ENCODE data around the gene ADH7.

Gene ADH7

DNA sequence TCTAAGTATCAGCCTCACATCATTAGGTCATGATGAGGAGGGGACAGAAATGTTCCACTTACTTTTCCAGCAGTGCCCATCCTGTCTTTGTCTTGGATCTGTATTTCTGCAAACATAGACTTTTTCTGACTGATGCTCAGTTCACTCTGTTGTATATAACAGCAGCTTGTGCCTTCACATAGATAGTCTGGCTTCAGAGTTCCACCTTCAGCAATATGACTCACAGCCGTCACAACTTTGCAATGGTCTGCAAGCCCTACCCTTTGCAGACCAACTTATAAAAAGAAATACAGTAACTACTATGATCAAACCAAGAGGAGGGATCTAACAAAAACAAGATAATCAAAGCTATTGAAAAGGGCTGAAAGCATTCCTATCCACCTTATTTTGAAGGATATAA lies at the start of gene ADH7:
Gene ADH7 (minus strand): TSS at position 189 of the 400 bp plus-strand sequence. CDS start 109 bp downstream, at position 80.
- TF ChIP-seq, protein P1, sequence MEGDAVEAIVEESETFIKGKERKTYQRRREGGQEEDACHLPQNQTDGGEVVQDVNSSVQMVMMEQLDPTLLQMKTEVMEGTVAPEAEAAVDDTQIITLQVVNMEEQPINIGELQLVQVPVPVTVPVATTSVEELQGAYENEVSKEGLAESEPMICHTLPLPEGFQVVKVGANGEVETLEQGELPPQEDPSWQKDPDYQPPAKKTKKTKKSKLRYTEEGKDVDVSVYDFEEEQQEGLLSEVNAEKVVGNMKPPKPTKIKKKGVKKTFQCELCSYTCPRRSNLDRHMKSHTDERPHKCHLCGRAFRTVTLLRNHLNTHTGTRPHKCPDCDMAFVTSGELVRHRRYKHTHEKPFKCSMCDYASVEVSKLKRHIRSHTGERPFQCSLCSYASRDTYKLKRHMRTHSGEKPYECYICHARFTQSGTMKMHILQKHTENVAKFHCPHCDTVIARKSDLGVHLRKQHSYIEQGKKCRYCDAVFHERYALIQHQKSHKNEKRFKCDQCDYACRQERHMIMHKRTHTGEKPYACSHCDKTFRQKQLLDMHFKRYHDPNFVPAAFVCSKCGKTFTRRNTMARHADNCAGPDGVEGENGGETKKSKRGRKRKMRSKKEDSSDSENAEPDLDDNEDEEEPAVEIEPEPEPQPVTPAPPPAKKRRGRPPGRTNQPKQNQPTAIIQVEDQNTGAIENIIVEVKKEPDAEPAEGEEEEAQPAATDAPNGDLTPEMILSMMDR (IDR thresholded peaks at IDR 0.05), result no peak

DNA sequence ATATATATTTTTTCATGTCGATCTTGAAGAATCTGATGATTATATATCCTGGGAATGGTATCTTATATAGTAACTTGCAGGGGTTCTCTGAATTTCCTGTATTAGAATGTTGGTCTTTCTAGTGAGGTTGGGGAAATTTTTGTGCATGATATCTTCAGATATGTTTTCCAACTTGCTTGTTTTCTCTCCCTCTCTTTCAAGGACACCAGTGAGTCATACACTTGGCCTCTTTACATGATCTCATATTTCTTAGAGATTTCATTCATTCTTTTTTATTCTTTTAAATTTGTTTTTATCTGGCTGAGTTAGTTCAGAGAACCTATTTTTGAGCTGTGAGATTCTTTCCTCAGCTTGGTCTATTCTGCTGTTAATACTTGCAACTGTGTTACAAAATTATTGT lies 48.5 kb upstream of the ADH7 start:
- TF ChIP-seq, protein P1 (IDR thresholded peaks at IDR 0.05), result no peak

DNA sequence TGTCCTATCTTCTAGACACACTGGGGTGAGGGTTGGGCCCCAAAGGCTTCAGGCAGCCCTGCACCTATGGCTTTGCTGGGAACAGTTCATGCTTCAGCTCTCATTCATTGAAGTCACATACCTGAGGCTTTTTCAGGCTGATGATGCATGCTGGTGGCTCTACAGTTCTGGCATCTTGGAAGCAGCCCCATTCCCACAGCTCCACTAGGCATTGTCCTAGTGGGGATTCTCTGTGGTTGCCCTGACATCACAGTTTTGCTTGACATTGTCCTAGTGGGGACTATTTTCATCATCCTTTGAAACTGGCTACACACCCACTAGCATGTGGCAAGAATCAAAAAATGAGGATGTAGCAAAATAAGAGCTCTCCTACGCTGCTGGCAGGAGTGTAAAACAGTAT lies 38.0 kb upstream of the ADH7 start:
- TF ChIP-seq, protein P1 (IDR thresholded peaks at IDR 0.05), result no peak

DNA sequence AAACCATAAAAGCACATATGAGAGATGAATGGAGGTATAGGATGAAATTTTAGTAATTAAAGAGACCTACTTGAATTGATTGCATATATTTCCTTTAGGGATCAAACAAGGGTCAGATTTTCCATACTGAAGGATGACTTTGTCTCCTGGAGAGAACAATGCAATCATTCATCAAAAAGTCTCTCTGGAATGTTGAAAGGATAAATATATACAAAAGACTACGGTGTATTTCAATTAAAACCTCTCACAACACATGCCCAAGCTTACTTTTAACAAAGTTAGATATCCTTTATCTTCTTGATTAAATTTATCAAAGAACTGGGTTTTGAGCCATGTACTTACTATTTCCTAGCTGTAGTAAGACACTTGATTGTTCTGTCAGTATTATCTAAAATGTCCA lies 36.8 kb upstream of the ADH7 start:
- TF ChIP-seq, protein P1 (IDR thresholded peaks at IDR 0.05), result no peak

DNA sequence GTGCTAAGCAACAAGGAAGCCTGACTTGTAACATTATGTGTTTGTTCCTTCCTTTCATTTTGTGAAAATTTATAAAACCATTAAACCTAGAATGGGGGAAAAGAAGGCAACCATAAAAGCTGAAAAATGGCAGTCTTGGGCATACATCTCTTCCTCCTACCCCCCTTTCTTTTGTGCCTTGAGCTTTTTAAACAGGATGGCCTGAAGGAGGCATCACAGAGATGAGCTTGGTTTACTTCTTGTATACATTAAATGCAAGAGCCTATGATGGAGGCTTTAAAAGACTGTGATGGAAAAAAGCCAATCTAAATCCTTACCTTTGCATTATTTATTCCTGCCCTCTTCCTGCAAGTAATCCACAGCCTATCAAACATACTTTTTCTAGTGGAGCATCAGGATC lies 36.2 kb upstream of the ADH7 start:
- TF ChIP-seq, protein P1 (IDR thresholded peaks at IDR 0.05), result no peak

DNA sequence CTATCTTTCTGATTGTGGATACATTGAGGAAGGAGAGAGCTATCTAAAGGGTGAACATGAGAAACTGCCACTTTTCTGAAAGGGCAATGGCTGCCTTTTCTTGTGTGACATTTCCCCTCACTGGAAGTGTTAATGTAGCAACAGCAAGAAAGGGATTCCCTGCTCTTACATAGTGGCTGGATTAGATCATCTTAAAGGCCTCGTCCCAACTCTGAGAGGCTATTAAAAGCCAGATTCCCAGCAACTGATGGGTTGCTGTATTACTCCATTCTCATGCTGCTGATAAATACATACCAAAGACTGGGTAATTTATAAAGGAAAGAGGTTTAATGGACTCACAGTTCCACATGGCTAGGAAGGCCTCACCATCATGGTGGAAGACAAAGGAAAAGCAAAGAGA lies 33.7 kb upstream of the ADH7 start:
- TF ChIP-seq, protein P1 (IDR thresholded peaks at IDR 0.05), result no peak

DNA sequence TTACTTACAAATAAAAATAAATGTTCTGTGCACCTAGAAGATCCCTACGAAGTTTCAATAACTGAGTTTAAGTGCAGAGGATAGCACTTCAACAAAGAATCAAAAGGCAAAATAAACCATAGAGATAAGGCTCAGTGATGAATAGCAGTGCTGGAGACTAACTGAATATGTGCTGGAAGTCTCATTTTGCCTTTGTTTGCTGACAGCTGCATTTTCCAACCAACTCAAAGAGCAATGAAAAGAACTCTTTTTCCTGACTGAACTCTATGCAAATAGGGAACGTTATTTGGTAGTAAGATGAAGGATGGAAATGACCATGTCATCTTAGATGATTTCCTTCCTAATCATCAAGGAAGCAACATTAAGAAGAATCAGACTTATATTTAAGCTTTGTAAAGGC lies 32.7 kb upstream of the ADH7 start:
- TF ChIP-seq, protein P1 (IDR thresholded peaks at IDR 0.05), result no peak

DNA sequence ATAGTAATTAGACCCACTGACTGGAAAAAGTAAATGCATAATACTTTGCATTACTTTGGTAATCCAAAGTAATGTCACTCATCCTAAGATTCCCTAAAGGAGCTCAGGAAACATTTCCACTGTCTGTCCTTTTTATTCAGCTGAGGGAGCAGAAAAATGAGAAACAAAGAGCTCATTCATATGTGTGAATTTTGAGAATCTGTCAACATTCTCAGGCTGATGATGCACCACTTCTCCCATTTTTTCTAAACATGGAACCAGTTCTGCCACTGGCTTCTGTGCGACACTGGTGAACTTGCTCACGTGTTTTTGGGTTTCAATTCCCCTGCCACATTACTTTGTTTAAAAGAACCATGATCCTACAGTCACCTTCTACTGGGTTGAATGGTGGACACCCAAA lies 28.4 kb upstream of the ADH7 start:
- TF ChIP-seq, protein P1 (IDR thresholded peaks at IDR 0.05), result no peak
